Testis (tissue), 3 donors: ENCODE results near the gene FAM234A. TPM values are rescaled to one million over a fixed set of nuclear protein-coding genes. Genes with fewer than 3 reads are reported as not detected.

ENCODE experiments used
- DNase-seq: peaks from one replicate; pipeline ENCODE4 v3.0.0-alpha.2; 2019
- H3K27ac ChIP-seq, 2 donors: fragments of 200-600 bp; sonication (generic); one replicate each; pipeline ENCODE4 v1.5.1; 2019
- H3K27me3 ChIP-seq: fragments of 200-600 bp; sonication (generic); one replicate; pipeline ENCODE4 v1.5.1; 2019
- H3K36me3 ChIP-seq: fragments of 200-600 bp; sonication (generic); one replicate; pipeline ENCODE4 v1.5.1; 2017; ENCODE audit warnings: low read depth; ENCODE audit errors: missing control alignments
- H3K4me1 ChIP-seq: fragments of 200-600 bp; sonication (generic); one replicate; pipeline ENCODE4 v1.5.1; 2019
- H3K4me3 ChIP-seq, 2 donors: fragments of 200-600 bp; sonication (generic); one replicate each; pipeline ENCODE4 v1.5.1; 2017 to 2019
- H3K9me3 ChIP-seq: fragments of 200-600 bp; sonication (generic); one replicate; pipeline ENCODE4 v1.5.1; 2017
- POLR2A ChIP-seq: fragments of 450-650 bp; IDR thresholded peaks from one replicate; pipeline ENCODE4 v1.6.1; 2017; ENCODE audit warnings: antibody characterized with exemption, mild to moderate bottlenecking, moderate library complexity
- WGBS, 2 donors: methylation state at CpG; one replicate each; pipeline ENCODE4 v1.1.5; 2018; 5-methylcytosine and 5-hydroxymethylcytosine counted together
- intact Hi-C: fragments of 100-400 bp; cut with DNase I; formaldehyde crosslinking; loops from one replicate; pipeline ENCODE4 v1.15.1; 2023; ENCODE audit warnings: low total_unique reads
- polyA plus RNA-seq: library from polyadenylated mRNA; stranded (reverse); fragments of 350-450 nt; fragmentation: Illumina TruSeq; extraction: RNeasy Lipid Tissue Mini Kit (QIAGEN cat#74804); gene quantifications from one replicate; pipeline ENCODE4 v1.2.3, GENCODE V29; 2014; ENCODE audit warnings: low read depth, low replicate concordance; ENCODE audit not compliant: insufficient read depth
- total RNA-seq, 2 donors: library from RNA; depleted of rRNA; stranded (reverse); fragments of >200 nt; gene quantifications; one replicate each; pipeline ENCODE4 v1.2.3, GENCODE V29; 2016
- TF ChIP-seq, protein P1 (sequence below), 3 experiments: fragments of 450-650 bp in 2 of 3; fragments of 200-600 bp in 1 of 3; sonication (generic) in 1 of 3; IDR thresholded peaks; one replicate each; pipeline ENCODE4 v1.5.1; 2016 to 2019; ENCODE audit warnings: antibody characterized with exemption in 3 of 3, mild to moderate bottlenecking in 2 of 3, moderate library complexity in 1 of 3

Gene FAM234A
- total and polyA plus RNA-seq, 3 donors from 2014 or later: 89.7 to 168 (median 151) TPM

DNA sequence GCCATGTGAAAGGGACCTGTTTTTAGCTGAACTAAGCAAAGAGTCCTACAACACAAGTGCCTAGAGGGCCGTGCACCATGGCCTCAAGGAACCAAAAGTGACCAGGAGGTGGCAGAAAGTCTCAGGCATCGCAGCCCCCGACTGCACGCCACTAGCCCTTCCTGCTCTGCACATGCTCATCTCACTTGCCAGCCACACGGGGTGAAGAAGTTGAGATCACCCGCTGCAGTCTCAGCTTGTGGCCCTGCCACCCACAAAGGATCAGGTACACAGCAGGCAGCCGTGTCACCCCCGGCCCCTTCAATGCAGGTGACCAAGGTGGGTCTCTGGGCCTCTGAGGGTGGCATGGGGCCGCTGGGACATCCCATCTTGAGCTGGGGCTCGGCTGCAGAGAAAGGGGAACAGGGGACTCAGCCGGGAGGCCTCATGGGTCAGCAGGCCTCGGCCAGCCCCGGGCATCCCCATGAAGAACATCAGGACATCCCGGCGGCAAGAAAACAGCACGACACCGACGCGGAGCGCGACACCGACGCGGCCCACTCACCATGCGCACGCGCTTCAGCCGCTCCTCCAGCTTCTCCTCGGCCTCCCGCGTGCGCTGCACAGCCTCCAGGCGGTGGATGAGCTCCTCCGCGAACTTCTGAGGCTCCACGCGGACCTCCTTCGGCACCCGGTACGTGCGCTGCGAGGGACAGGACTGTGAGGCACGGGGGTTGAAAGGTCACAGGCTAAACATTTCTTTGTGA lies 69.3 kb downstream of the FAM234A start:
- no peak overlapping the region for H3K4me3 ChIP-seq
- intact Hi-C loops: no loop called here
- H3K36me3 ChIP-seq: no peaks in the 10 kb centered on the region
- H3K27ac ChIP-seq: no peak overlapping the region
- no peaks in the 10 kb centered on the region for H3K27me3 ChIP-seq
- H3K9me3 ChIP-seq: no peaks in the 10 kb centered on the region
- H3K4me1 ChIP-seq: peaks cover 6% of the 10 kb centered on the region
- TF ChIP-seq, protein P1, sequence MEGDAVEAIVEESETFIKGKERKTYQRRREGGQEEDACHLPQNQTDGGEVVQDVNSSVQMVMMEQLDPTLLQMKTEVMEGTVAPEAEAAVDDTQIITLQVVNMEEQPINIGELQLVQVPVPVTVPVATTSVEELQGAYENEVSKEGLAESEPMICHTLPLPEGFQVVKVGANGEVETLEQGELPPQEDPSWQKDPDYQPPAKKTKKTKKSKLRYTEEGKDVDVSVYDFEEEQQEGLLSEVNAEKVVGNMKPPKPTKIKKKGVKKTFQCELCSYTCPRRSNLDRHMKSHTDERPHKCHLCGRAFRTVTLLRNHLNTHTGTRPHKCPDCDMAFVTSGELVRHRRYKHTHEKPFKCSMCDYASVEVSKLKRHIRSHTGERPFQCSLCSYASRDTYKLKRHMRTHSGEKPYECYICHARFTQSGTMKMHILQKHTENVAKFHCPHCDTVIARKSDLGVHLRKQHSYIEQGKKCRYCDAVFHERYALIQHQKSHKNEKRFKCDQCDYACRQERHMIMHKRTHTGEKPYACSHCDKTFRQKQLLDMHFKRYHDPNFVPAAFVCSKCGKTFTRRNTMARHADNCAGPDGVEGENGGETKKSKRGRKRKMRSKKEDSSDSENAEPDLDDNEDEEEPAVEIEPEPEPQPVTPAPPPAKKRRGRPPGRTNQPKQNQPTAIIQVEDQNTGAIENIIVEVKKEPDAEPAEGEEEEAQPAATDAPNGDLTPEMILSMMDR (IDR thresholded peaks at IDR 0.05): no peak
- TF ChIP-seq POLR2A: no peak
- WGBS, 2 donors: 89 to 95% methylated on average over 33 to 43 of the region's 43 CpGs
- no peak for DNase-seq

DNA sequence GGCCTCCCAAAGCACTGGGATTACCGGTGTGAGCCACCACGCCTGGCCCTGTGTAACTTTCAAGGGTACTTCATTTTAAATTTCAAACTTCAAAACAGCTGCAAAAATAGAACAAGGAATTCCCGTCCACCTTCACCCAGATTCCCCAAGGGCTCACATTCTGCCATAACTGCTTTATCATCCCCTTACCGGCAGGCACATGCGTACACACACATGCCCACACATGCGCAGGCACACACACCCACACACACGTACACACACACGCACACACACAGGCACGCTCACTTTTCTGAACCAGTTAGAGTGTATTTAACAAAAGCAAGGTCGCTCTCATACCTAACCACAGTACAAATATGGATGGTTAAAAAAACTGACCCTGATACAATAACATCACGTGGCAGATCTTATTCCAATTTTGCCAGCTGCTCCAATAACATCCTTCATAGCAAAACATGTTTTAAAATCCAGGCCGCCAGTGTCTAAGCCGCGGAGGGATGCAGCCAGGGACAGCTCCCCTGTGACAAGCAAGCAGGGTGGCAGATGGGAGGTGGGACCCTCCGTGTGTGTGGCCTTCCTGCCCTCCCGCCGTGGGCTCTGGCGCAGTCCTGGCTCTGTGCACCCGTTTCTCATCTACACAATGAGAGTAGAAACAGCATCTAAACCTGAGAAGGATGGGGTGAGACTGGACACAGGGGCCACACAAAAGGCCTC lies 71.5 kb downstream of the FAM234A start:
- TF ChIP-seq, protein P1 (IDR thresholded peaks at IDR 0.05): no peak
- TF ChIP-seq POLR2A: no peak
- H3K36me3 ChIP-seq: no peaks in the 10 kb centered on the region
- H3K9me3 ChIP-seq: no peaks in the 10 kb centered on the region
- no peak overlapping the region for H3K4me3 ChIP-seq
- no peak overlapping the region for H3K27ac ChIP-seq
- H3K4me1 ChIP-seq: peaks cover 6% of the 10 kb centered on the region
- intact Hi-C loops: no loop called here
- 60 to 61% methylated on average over 19 of the region's 19 CpGs for WGBS, 2 donors
- DNase-seq: no peak
- H3K27me3 ChIP-seq: no peaks in the 10 kb centered on the region

DNA sequence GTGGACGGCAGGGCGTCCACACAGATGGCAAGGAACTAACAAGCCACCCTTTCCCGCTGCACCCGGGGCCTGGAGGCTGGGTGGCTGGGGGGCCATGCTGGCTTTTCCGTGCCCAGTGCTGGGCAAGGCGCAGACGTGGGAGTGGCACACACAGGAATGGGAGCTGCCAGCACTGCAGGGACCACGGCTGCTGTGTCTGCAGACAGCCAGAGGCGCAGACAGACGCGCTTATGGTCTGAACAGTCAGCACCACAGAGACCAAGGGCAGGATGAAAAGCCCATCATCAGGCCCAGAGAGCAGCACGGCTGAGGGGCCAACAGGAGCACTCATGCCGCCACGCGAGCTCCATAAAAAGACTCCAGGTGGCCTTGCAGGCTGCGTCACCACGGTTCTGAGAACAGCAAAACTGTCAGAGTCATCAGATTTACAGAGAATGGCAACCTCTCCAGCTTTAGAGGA lies 72.3 kb downstream of the FAM234A start:
- TF ChIP-seq, protein P1 (IDR thresholded peaks at IDR 0.05): no peak
- no peak for TF ChIP-seq POLR2A
- Histone ChIP-seq H3K36me3 (no peaks in the 10 kb centered on the region), H3K9me3 (no peaks in the 10 kb centered on the region), H3K27ac (no peak overlapping the region), H3K4me1 (peaks cover 6% of the 10 kb centered on the region), H3K27me3 (no peaks in the 10 kb centered on the region), H3K4me3 (no peak overlapping the region)
- 70 to 71% methylated on average over 6 to 17 of the region's 17 CpGs for WGBS, 2 donors
- intact Hi-C loops: no loop called here
- no peak for DNase-seq

DNA sequence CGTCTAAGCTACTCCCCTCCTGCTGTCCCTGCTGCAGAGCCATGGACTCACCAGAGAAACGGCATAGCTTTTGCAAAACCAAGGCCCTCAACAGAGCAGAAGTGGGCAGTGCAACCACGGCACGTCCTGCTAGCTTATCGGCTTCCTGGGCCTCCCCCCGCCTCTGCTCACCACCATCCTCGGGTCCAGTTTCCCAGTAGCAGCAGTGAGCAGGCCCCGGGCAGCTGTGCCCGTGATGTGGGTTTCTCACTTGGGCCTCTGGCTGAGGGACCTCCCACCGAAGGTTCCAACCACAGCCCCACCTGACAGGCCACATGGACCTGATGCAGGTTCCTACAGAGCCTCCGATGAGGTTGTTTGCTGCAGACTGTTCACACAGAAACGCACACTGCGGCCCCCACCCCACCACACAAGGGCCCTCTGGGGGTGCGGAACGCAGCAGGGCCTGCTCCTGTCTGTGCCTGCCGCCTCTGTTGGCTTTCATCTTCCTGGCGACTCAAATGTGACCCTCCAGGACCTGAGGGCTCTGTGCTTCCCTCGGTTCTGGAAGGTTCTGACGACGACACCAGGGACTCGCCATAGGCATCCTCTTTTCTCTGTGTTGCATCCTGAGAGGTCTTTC lies 73.2 kb downstream of the FAM234A start:
- WGBS, 2 donors: 88 to 93% methylated on average over 20 to 21 of the region's 21 CpGs
- H3K27me3 ChIP-seq: no peaks in the 10 kb centered on the region
- intact Hi-C loops: no loop called here
- peaks cover 6% of the 10 kb centered on the region for H3K4me1 ChIP-seq
- TF ChIP-seq, protein P1 (IDR thresholded peaks at IDR 0.05): no peak
- no peak for TF ChIP-seq POLR2A
- H3K27ac ChIP-seq: no peak overlapping the region
- no peaks in the 10 kb centered on the region for H3K9me3 ChIP-seq
- no peak overlapping the region for H3K4me3 ChIP-seq
- no peaks in the 10 kb centered on the region for H3K36me3 ChIP-seq
- DNase-seq: no peak
